HL-60 (cell line): ENCODE results near the gene RPL26.

Source experiments
- DNase-seq, 2 experiments: peaks; one replicate each; pipeline ENCODE4 v3.0.0-alpha.2; 2010 to 2020; ENCODE audit warnings: low read depth in 1 of 2, low spot score in 1 of 2
- H3K27ac ChIP-seq: fragments of 250-450 bp; sonication (Bioruptor Pico); replicated peaks from 2 replicates; pipeline ENCODE4 v1.5.1; 2020; ENCODE audit warnings: mild to moderate bottlenecking, moderate library complexity
- H3K27me3 ChIP-seq: fragments of 250-450 bp; sonication (Bioruptor Pico); 2 replicates; pipeline ENCODE4 v1.5.1; 2021; ENCODE audit warnings: mild to moderate bottlenecking, moderate library complexity; ENCODE audit not compliant: insufficient read depth, poor library complexity, severe bottlenecking
- H3K4me3 ChIP-seq: replicated peaks from 2 replicates; pipeline ENCODE4 v1.5.1; 2011; ENCODE audit warnings: mild to moderate bottlenecking, control low read depth, low read length; ENCODE audit not compliant: insufficient read depth
- CTCF ChIP-seq: IDR thresholded peaks from one replicate; pipeline ENCODE4 v1.5.1; 2011; ENCODE audit warnings: low read length, control low read depth, inconsistent platforms; ENCODE audit not compliant: insufficient read depth
- GABPA ChIP-seq: IDR thresholded peaks from 2 replicates; pipeline ENCODE4 v1.6.1; 2012; ENCODE audit warnings: low read depth
- POLR2AphosphoS5 ChIP-seq: IDR thresholded peaks from 2 replicates; pipeline ENCODE4 v1.6.1; 2012; ENCODE audit warnings: low read depth
- REST ChIP-seq: IDR thresholded peaks from 2 replicates; pipeline ENCODE4 v1.6.1; 2012; ENCODE audit warnings: low read depth; ENCODE audit not compliant: insufficient replicate concordance
- SPI1 ChIP-seq: IDR thresholded peaks from 2 replicates; pipeline ENCODE4 v1.6.1; 2012; ENCODE audit warnings: low read depth, mild to moderate bottlenecking, borderline replicate concordance

Gene RPL26

GRCh38 chr17:8371786-8372185, 11.2 kb downstream of the RPL26 start:
- Histone ChIP-seq H3K4me3 (no peak overlapping the region), H3K27me3 (no peaks in the 10 kb centered on the region), H3K27ac (no peak overlapping the region)
- TF ChIP-seq REST (no peak), POLR2AphosphoS5 (no peak), SPI1 (no peak), CTCF (no peak), GABPA (no peak)
- DNase-seq = no peak

- TF ChIP-seq CTCF (no peak), REST (no peak), SPI1 (no peak), GABPA (no peak), POLR2AphosphoS5 (no peak)
- Histone ChIP-seq H3K27me3 (no peaks in the 10 kb centered on the region), H3K4me3 (no peak overlapping the region), H3K27ac (peak overlapping the region; percentile 49)
- DNase-seq = peak in 1 of 2 experiments; percentile 27
Observed at GRCh38 chr17:8369944-8370343, 13.0 kb downstream of the RPL26 start.

- Histone ChIP-seq H3K27ac (no peak overlapping the region), H3K4me3 (no peak overlapping the region), H3K27me3 (no peaks in the 10 kb centered on the region)
- TF ChIP-seq REST = no peak
- no peak for TF ChIP-seq SPI1
- TF ChIP-seq CTCF = no peak
- TF ChIP-seq POLR2AphosphoS5 = no peak
- no peak for TF ChIP-seq GABPA
- no peak for DNase-seq
Observed at GRCh38 chr17:8368193-8368592, 14.8 kb downstream of the RPL26 start.
